Cerebellar cortex (tissue), 1 donor: ENCODE data around the gene GPAT2.
"Not testable (repeated sequence)": the region's sequence is repeated elsewhere in the genome, so short reads cannot be mapped to it uniquely, and the experiment has no call there.

Source experiments
- DNase-seq: peaks from one replicate; pipeline ENCODE4 v3.0.0-alpha.2; 2015; ENCODE audit warnings: low spot score

The GPAT2 gene

DNA sequence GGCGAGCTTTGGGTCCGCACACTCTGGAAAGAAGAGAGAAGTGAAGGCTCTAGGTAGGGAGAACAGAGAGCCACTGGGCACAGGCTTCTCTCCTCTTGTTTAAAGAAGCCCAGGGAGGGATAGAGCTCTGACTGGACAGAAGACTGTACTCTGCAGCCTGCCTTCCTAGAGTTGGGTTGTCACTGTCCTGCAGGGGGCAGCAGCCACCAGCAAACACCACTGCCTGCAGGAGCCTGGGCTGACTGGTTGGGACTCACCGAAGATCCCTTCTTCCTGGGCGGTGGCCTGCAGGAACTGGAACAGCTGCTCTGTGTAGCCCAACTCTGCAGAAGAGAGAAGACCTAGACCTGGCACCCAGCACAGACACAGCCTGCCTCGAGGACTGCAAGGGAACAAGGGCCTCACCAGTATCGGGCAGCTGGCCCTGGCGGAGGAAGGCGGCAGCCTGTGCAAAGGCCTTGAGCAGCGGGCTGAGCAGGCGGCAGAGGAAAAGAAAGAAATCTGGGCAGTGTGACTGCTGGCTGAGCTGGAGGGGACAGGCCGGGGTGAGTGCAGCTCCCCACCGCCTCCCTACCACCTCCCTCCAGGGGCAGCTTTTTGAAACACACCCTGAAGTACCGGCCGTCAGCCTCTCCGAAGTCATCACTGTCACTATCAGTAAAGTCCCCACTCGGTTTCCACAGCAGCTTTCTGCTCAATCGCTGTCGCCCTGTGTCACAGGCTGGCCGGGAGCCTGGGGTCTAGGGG, 11.8 kb downstream of the GPAT2 start:
- peak; percentile 89 for DNase-seq

- not testable (repeated sequence) for DNase-seq
Observed at GRCh38 chr2:96022126-96022525, 12.6 kb downstream of the GPAT2 start.

- DNase-seq: not testable (repeated sequence)
Observed at GRCh38 chr2:96021142-96021541, 13.6 kb downstream of the GPAT2 start.

- not testable (repeated sequence) for DNase-seq
Observed at GRCh38 chr2:96019909-96020590, 14.7 kb downstream of the GPAT2 start.

- not testable (repeated sequence) for DNase-seq
Observed at GRCh38 chr2:96016321-96016720, 18.4 kb downstream of the GPAT2 start.

GRCh38 chr2:96012792-96013264, 21.9 kb downstream of the GPAT2 start:
- not testable (repeated sequence) for DNase-seq

DNA sequence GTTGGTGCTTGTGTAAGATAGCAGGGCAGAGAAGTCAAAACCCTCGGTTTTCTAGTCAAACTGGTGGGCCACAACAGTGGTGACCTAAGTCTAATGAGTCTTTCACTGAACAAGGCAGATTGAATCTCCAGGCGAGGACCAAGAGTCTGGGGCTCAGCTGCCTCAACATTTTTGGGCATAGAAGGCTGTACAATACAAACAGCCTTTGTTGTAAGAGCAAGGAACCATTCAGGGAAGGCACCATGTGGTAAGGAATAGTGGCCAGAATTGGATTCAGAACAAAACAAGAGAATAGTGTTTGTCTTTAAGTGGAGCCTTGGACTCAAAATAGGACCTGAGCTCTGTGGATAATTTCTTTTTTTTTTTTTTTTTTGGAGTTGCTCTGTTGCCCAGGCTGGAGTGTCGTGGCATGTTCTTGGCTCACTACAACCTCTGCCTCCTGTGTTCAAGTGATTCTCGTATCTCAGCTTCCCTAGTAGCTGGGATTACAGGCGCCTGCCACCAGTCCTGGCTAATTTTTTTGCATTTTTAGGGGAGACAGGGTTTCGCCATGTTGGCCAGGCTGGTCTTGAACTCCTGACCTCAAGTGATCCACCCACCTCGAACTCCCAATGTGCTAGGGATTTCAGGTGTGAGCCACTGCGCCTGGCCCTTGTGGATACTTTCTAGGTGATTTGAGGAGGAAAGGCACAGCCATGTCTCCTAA, 22.5 kb downstream of the GPAT2 start:
- not testable (repeated sequence) for DNase-seq

- peak; percentile 51 for DNase-seq
Observed at GRCh38 chr2:96011129-96011455, 23.6 kb downstream of the GPAT2 start.

DNA sequence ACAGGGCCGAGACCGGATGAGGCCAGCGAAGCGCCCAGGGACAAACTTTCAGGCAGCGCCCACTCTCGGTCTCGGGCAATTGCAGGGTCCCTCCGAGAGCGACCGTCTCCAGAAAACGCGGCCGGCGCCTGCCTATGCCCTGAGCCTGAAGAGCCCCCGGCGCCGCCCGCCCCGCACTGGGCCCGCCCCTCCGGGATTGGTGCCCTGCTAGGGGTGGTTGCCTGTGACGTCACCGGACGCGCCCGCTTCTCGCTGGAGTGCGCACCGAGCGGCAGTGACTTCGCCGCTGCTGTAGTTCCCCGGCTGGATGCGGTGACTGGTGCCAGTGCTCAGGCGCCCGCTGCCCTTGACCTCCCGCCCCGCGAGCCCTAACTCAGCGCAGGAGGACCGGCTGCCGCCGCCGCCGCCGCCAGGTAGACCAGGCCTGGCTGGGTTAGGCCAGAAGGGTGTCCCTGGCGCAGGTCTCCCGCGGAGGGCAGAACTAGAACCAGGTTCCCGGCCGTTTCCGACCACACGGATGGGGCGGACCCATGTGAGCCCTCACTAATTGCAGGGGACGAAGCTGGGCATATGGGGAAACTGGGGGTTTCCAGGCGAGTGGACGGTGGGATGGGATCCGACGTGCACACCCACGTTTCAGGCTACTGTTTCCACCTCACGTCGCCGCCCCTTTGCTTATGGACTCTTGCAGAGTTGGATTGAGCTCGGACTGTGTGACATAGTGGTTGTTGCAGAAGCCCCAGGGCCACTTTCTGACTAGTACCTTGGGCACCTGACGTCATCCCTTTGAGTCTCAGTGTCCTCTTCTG, 24.2 kb downstream of the GPAT2 start:
- DNase-seq: peak; percentile 90

DNA sequence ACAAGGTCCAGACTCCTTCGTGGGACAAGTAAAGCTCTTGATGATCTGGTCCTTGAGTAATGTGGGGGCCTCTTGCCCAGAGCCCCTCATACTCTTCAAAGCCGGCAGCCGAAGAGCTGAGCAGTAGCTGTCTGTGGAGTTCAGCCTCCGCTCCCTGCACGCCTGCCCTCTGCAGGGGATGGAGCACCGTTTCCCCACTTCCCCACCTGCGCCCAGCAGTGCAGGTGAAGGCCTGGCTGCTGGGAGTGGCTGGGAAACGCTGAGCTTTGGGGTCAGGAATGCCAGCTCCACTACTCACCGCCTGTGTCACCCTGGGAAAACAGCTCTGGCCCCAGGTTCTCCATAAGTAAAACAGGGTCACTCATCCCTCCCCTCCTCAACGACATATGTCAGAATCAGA, 24.9 kb downstream of the GPAT2 start:
- not testable (repeated sequence) for DNase-seq

DNA sequence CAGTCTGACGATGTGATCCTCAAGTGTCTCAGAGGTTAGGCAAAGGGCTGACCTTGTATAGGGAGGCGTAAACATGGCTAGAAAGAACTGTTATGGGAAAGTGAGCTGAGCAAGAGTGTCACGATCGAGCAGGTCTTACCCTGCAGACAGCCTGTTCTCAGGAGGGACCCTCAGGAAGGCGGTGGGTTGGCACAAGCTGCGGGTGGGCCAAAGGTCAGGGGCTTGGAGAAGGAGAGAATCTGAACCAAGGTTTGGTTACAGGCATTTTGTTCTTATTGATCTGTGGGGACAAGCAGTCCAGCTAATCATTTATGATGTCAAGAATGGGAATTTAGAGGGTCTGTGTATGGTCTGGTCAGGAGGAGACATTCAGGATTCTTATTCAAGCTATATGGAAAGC, 26.7 kb downstream of the GPAT2 start:
- not testable (repeated sequence) for DNase-seq

- DNase-seq: not testable (repeated sequence)
Observed at GRCh38 chr2:96006248-96006647, 28.5 kb downstream of the GPAT2 start.

DNA sequence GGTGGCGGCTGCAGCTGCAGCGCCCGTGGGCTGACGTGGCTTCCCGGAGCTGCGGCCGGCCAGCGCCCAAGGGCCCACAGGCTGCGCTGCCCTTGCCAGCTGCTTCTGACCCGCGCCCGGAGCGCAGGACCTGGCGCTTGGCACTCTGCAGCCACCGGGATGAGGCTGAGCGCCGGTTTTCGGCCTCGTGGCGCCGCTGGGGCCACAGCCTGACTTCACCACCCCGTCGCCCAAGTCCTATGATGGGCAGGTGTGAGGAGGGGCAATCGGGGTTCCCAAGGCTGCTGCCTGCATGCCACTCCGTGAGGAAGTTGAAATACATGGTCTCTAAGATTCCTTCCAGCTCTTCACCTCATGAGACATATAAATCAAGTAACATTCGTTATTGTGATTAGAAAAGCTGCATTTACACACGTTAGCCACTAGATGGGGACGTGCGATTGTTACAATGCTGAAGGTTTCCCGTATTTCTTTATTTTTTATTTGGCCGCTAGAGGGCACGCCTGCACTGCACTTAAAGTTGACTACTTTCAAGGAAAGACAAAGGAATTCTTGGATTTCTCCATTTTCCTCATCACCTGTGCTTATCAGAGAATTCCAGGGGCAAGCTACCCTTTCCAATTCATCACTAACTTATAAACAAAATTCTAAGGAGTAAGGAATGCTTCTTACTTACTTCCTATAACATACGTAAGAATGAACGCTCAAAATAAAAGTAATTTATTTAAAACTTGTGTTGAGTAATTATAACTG, 42.0 kb downstream of the GPAT2 start:
- DNase-seq: peak; percentile 65

DNA sequence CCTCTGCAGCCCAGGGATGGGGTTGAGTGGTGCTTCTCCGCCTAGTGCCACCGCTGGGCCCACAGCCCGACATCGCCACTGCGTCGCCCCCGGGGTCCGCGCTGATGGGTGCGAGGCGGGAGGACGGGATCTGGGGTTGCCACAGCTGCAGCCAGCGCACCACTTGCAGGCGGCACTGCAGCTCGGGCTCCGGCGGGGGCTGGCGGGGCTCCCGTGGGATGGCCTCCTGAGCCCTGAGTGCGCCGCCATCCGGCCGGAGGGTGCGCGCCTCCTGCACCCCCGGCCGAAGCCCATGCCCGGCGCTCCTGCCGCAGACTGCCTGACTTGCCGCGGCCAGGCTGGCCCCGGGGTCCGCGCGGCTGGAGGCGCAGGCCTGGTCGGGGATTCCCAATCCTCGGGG, 42.6 kb downstream of the GPAT2 start:
- not testable (repeated sequence) for DNase-seq

- peak; percentile 39 for DNase-seq
Observed at GRCh38 chr2:95991351-95992094, 43.2 kb downstream of the GPAT2 start, which contains the start of gene ANKRD36C. Gene ANKRD36C, minus strand, starts transcription at chr2:95991824. Its CDS starts 116 bp downstream, at chr2:95991708.

DNA sequence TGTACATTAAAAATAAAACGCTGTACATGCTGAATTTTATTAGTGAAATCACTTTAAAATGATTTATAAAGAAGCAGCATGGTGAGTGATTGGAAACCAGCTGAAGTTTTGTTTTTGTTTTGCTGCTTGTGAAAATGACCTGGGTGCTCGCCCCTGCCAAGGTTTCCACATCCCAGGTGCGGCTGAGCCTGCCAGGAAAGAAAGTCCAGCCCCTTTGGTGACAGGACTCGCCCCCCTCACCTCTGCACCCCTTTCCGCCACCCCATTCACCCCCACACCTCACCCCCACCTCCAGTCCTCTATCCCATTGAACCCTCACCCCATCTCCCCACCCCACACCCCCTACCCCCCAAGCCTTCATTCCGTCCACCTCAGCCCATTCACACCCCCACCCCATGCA, 43.8 kb downstream of the GPAT2 start:
- not testable (repeated sequence) for DNase-seq
